ENCODE data around the gene GPR152.
"Not testable (repeated sequence)": the region's sequence is repeated elsewhere in the genome, so short reads cannot be mapped to it uniquely, and the experiment has no call there.

The GPR152 gene

DNA sequence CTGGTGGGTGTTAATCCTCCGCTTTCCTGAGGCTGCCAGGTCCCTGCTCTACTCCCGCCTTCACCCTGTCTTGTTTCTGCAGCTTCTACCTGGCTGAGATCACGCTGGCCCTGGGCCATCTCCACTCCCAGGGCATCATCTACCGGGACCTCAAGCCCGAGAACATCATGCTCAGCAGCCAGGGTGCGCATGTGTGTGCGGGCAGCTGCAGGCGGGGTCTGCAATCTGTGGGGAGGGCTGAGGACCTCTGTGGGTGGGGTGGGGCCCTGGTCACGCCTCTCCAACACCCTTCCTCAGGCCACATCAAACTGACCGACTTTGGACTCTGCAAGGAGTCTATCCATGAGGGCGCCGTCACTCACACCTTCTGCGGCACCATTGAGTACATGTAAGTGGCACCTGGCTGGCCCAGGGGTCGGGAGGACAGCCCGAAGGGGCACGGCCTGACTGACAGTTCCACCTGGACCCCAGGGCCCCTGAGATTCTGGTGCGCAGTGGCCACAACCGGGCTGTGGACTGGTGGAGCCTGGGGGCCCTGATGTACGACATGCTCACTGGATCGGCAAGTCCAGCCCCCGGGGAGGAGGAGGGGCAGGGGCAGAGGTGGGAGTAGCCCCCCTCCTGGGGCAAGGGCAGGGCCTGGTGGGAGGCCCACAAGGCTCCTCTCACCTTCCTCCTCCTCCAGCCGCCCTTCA is 19.7 kb downstream of the GPR152 start:
- DNase-seq (ENCODE audit: low read depth, low spot score) = no peak
- H3K4me3 ChIP-seq (ENCODE audit: low read length) = no peak overlapping the region

DNA sequence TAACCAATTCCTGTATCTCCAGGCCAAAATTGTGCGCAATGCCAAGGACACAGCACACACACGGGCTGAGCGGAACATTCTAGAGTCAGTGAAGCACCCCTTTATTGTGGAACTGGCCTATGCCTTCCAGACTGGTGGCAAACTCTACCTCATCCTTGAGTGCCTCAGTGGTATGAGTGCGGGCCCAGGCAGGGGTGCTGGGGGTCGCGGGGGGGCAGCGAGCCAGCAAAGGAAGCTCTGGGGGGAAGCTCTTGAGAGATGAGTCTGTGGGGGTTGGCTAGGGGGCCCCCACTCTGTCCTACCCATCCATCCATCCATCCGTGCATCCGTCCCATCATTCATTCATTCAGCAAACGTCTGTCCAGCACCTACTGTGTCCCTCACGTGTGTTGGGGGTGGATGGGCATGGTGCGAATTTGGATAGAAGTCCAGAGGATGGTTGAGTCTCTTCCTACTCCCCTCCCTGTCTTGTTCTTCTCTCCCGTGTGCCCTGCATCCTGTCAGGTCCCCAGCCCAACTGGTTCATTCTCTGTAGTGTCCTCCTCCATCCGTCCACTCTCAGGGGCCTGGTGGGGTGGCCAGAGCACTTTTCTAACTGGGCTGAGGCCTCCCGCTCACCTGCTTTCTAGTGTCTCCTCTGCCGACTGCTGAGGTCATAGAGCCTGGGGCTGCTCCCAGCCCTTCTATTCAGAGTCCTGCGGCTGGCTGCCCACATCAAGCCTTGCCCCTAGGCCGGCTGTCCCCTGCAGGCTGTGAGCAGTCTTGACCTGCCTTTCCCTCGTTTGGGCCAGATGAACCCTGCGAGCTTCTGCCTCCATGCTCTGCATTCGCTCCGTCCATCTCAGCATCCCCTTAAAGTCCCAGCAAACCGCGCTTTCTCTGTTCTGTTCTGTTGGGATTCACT is 20.9 kb downstream of the GPR152 start:
- no peak overlapping the region for H3K4me3 ChIP-seq (ENCODE audit: low read length)

DNA sequence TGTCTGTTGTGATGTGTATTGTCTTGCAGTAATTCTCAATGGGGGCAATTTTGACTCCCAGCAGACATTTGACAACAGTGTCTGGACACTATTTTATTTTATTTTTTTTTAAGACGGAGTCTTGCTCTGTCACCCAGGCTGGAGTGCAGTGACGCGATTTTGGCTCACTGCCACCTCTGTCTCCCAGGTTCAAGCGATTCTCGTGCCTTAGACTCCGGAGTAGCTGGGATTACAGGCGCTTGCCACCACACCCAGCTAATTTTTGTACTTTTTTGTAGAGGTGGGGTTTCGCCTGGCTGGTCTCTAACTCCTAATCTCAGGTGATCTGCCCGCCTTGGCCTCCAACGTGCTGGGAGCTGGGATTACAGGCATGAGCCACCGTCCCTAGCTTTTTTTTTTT is 22.8 kb downstream of the GPR152 start:
- no peak overlapping the region for H3K4me3 ChIP-seq (ENCODE audit: low read length)
- DNase-seq (ENCODE audit: low read depth, low spot score) = no peak

More for the DNA sequence above, 20.9 kb downstream of the GPR152 start:
- DNase-seq (ENCODE audit: low read depth, low spot score) = no peak

DNA sequence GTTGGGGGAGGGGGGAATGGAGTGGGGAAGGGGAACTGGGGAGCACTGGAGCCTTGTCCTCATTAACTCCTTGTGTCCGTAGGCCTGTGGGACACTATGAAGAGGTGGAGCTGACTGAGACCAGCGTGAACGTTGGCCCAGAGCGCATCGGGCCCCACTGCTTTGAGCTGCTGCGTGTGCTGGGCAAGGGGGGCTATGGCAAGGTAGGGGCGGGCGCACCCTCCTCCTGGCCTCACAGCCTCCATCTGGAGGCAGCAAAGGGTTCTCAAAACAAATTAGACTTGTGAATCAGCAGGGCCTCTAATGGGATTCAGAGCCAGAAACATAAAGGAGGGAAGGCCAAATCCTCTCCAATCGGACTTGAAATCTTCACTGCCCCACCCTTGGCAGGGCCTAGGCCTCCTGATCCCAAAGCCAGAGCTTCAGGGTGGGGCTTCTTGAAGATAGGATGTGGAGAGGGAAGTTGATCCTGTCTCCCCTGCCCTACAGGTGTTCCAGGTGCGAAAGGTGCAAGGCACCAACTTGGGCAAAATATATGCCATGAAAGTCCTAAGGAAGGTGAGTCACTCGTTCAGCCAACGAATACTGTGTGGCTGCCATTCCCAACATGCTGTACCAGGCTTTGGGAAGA is 23.4 kb downstream of the GPR152 start:
- no peak for DNase-seq (ENCODE audit: low read depth, low spot score)

DNA sequence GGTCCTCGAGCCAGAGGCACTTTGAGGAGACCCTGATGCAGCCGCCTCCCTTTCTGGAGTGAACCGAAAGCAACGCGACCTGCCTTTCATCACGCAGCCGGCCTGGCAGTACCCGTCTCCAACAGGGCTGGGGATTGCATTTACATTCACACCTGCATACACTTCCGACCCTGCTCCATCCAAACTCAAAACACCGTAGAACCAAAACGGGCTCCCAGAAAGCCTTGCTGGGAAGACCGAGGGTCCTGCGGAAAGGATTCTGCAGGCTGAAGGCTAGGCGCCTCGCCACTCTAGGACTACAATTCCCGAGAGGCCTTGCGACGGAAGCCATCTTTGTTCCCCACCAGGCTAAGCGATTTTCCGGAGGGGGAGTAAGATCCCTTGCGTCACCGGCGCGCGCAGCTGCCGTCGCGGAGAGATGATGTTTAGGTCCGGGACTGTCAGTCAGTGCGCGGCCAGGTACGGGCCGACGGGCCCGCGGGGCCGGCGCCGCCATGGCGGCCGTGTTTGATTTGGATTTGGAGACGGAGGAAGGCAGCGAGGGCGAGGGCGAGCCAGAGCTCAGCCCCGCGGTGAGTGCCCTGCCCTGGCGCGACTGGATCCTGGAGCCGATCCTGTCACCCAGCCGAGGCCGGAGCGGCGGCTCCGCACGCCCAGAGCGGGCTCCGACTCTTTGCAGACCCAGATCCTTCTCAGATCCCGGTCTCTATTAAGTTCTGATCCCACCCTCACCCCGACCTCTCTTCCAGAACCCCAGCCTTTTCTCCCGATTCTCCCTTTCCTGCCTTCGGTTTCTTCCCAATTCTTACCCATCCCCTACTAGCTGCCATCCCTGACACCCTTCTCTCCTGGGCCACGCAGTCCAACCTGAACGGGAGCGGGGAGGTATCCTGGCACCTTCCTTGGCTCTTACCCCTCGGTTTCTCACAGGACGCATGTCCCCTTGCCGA is 24.2 kb downstream of the GPR152 start, which contains the start of gene RPS6KB2:
Gene RPS6KB2, plus strand, starts transcription at position 443 of the 950 bp plus-strand sequence. Its CDS starts 52 bp downstream, at position 495.
- H3K4me3 ChIP-seq (ENCODE audit: low read length) = peak within 1 kb of the TSS; percentile 100
- peak; percentile 97 for DNase-seq (ENCODE audit: low read depth, low spot score)

More for the DNA sequence above, 23.4 kb downstream of the GPR152 start:
- H3K4me3 ChIP-seq (ENCODE audit: low read length) = peak overlapping the region; percentile 100

DNA sequence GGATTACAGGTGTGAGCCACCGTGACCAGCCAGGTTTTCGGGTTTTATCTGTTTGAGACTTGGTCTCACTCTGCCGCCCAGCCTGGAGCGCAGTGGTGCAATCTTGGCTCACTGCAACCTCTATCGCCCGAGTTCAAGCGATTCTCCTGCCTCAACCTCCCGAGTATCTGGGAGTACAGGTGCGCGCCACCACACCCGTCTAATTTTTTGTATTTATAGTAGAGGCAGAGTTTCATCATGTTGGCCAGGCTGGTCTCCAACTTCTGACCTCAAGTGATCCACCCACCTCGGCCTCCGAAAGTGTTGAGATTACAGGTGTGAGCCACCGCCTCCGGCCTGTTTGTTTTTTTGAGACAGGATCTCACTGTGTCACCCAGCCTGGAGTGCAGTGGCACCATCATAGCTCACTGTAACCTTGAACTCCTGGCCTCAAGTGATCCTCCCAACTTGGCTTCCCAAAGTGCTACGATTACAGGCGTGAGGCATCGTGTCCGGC is 25.1 kb downstream of the GPR152 start:
- H3K4me3 ChIP-seq (ENCODE audit: low read length) = peak overlapping the region; percentile 100
- DNase-seq (ENCODE audit: low read depth, low spot score) = not testable (repeated sequence)

DNA sequence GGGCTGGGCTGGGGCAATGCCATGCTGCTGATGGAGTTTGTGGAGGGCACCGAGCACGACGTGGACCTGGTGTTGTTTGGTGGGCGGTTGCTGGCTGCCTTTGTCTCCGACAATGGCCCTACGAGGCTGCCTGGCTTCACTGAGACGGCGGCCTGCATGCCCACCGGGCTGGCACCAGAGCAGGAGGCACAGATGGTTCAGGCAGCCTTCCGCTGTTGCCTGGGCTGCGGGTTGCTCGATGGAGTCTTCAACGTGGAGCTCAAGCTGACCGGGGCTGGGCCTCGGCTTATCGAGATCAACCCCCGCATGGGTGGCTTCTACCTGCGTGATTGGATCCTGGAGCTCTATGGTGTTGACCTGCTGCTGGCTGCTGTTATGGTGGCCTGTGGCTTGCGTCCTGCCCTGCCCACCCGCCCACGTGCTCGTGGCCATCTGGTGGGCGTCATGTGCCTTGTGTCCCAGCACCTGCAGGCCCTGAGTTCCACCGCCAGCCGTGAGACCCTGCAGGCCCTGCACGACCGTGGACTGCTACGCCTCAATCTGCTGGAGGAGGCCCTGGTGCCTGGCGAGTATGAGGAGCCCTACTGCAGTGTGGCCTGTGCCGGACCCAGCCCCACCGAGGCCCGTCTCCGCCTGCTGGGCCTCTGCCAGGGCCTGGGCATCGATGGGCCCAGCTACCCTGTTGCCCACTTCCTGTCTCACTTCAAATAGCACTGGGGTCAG is 28.5 kb downstream of the GPR152 start:
- DNase-seq (ENCODE audit: low read depth, low spot score) = no peak
- H3K4me3 ChIP-seq (ENCODE audit: low read length) = no peak overlapping the region

DNA sequence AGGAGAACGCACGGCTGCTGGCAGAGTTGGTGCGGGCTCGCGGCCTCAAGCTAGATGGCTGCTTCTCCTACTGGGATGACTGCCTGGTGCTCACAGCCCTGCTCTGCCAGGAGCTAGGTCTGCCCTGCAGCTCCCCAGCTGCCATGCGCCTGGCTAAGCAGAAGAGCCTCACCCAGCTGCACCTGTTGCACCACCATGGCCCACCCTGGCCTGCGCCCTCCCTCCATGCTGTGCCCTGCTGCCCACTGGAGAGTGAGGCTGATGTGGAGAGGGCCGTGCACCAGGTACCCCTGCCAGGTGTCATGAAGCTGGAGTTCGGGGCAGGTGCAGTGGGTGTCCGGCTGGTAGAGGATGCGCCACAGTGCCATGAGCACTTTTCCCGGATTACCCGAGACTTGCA is 29.1 kb downstream of the GPR152 start:
- no peak overlapping the region for H3K4me3 ChIP-seq (ENCODE audit: low read length)
- no peak for DNase-seq (ENCODE audit: low read depth, low spot score)

DNA sequence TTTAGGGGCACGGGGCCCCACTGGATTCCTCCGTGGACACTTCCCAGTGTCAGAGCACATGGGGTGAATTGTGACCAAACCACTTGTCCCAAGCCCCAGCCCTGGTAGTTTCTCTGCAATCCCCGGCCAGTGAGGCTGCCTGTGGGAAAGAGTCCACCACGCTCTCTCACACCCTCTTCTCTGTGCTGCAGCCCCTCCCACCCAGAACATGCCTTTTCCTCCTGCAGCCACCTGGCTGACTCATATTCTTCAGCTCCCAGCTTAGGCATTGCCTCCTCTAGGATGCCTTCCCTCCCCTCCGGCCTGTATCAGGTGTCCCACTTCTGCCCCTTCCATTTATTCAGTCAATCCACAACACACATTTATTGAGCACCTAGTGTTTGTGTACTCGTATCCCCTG is 29.6 kb downstream of the GPR152 start:
- DNase-seq (ENCODE audit: low read depth, low spot score) = no peak
- H3K4me3 ChIP-seq (ENCODE audit: low read length) = no peak overlapping the region

DNA sequence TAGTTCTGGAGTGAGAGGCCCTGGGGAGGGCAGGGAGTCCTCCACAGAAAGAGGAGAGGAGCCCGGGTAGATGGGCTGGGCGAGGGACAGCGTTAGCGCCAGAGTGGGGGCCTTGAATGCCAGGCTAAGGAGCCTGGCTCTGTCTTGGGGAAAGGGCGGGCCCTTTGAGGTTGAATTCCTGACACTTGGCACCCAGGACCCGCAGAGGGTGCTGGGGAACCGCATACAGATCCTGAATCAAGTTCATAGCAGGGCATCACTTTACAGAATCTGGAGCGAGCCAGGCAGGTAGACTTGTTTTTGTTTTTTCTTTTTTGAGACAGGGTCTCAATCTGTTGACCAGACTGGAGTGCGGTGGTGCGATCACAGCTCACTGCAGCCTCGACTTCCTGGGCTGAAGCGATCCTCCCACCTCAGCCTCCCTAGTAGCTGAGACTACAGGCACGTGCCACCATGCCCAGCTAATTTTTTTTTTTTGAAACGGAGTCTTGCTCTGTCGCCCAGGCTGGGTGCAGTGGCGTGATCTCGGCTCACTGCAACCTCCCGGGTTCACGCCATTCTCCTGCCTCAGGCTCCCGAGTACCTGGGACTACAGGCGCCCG is 31.0 kb downstream of the GPR152 start:
- no peak for DNase-seq (ENCODE audit: low read depth, low spot score)
- H3K4me3 ChIP-seq (ENCODE audit: low read length) = 0 out of 2 replicates have a peak overlapping the region, but pooled peaks have one; percentile 16

DNA sequence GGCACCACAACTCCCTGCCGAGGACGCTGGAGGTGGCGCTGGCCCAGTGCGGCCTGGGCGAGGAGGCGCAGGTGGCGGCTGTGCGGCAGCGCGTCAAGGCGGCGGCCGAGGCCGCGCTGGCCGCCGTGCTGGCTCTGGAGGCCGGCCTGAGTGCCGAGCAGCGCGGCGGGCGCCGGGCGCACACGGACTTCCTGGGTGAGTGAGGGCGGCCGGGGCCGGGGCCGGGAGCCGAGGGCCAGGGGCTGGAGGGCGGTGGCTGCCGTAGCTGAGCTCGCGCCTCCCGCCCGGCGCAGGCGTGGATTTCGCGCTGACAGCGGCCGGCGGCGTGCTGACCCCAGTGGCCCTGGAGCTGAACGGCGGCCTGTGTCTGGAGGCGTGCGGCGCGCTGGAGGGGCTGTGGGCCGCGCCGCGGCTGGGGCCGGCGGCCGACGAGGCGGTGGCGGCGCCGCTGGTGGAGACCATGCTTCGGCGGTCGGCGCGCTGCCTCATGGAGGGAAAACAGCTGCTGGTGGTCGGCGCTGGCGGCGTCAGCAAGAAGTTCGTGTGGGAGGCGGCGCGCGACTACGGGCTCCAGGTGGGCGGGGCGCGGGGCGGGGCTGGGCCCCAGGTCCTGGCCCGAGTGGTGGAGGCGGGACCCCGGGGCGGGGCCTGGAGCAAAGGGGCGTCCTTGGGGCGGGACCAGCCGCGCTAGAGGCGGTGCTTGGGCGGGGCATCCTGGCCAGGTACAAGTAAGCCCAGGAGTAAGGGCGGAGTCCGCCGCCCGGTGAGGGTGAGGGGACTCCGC is 31.7 kb downstream of the GPR152 start:
- H3K4me3 ChIP-seq (ENCODE audit: low read length) = peak overlapping the region; percentile 49
- peak; percentile 88 for DNase-seq (ENCODE audit: low read depth, low spot score)

DNA sequence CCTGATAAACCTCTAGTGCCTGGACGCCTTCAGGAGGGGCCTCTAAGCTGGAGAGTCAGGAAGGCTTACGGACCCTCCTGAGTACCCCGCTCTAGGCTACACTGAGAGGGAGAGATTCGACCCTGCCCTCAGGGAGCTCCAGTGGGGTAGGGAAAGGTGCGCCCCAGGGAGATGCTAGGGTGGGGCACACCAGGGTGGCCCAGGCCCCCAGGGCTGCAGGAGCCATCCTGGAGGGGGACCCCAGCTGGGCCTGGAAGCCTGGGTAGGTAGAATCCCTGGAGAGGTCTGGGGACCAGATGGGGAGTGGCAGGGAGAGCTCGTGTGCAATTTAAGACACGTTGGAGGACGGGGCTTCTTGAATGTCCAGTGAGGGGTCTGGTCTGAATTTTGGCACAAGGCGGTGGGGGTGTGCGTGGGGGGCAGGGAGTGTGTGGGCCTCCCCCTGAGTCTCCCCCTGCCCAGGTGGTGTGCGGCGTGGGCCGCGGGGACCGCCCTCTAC is 32.3 kb downstream of the GPR152 start:
- H3K4me3 ChIP-seq (ENCODE audit: low read length) = peak overlapping the region; percentile 49
- DNase-seq (ENCODE audit: low read depth, low spot score) = no peak

DNA sequence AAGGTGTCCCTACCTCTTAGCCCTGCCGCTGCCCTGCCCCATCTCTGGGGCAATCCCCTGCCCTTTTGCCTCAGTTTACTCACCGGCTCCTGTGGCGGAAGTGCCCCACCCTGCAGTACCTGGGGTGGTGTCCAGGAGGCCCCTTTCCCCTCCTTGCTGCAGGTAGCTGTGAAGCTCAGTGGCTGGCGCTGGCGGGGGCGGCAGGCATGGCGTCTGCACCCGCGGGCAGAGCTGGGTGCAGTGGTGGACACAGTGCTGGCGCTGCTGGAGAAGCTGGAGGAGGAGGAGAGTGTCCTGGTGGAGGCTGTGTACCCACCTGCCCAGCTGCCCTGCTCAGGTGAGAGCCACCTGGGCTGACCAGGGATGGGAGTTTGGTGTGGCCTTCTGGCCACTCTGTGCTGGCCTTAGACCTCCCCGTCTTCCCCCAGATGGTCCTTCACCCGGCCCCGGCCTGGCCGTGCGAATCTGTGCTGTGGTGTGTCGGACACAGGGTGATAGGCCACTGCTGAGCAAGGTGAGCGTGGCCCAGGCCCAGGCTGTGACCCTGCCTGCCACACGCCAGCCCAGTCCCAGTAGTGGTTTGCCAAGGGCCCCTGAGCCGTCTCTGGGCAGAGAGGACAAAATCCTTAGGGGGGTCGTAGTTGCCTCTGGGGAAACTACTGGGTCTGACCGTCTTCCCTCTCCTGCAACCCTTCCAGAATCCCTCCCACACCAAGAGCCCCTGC is 33.0 kb downstream of the GPR152 start:
- peak overlapping the region; percentile 7 for H3K4me3 ChIP-seq (ENCODE audit: low read length)

DNA sequence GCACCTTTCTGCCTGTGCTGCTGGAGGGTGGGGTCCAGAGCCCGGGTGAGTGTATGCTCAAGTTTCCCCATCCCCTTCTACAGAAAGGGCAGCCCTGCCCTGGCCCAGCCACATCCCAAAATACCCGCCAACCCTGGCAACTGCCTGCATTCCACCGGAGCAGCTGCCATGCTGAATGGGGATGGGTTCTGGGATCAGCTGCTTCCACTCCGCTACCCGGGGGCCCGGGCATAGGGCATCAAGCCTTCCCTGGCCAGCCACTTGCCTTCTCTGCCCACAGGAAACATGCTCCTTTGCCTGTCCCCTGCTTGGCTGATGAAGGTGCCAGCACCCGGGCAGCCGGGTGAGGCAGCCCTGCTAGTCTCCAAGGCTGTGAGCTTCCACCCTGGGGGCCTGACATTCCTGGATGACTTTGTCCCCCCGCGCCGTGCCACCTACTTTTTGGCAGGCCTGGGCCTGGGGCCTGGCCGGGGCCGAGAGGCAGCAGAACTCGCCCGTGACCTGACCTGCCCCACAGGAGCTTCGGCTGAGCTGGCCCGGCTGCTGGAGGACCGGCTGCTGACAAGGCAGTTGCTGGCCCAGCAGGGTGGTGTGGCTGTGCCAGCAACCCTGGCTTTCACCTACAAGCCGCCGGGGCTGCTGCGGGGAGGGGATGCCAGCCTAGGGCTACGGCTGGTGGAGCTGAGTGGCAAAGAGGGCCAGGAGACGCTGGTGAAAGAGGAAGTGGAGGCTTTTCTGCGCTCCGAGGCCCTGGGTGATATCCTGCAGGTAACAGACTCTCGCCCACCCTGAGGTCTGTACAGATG is 33.9 kb downstream of the GPR152 start:
- peak overlapping the region; percentile 7 for H3K4me3 ChIP-seq (ENCODE audit: low read length)
- DNase-seq (ENCODE audit: low read depth, low spot score) = no peak

More for the DNA sequence above, 33.0 kb downstream of the GPR152 start:
- no peak for DNase-seq (ENCODE audit: low read depth, low spot score)

DNA sequence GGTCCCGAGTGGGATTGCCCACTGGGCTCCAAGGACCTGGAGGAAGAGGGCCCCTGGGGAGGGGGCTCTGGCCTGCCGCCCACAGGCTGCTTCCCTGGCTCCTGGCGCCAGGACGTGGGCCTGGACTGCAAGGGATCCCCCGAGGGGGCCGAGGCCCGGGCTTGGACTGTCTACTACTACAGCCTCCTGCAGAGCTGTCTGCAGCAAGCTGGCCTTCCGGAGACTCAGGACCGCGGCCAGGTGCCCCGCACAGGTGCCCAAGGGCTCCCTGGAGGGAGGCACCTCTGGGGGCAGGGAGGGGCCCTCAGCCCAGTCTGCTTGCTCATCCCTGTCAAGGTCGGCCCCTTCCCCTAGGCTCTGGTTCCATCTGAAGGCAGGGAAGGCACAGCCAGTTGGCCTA is 35.1 kb downstream of the GPR152 start:
- no peak for DNase-seq (ENCODE audit: low read depth, low spot score)
- H3K4me3 ChIP-seq (ENCODE audit: low read length) = peak overlapping the region; percentile 15; the same call in 1 of the 2 replicates
